ACC112 (cell line): Measurements from ENCODE around the gene HOXB1.
"Not testable (repeated sequence)": the region's sequence is repeated elsewhere in the genome, so short reads cannot be mapped to it uniquely, and the experiment has no call there.

ENCODE experiments used
- H2AFZ ChIP-seq: fragments of 200-600 bp; sonication (generic); one replicate; pipeline ENCODE4 v1.6.0; 2017; ENCODE audit warnings: antibody characterized with exemption, low read length; ENCODE audit not compliant: unreplicated experiment
- H3K27ac ChIP-seq: fragments of 200-600 bp; sonication (generic); 2 replicates; pipeline ENCODE4 v1.5.1; 2014; ENCODE audit warnings: low read depth, mild to moderate bottlenecking, antibody characterized with exemption, low read length, moderate library complexity
- H3K27me3 ChIP-seq: fragments of 200-600 bp; sonication (generic); 2 replicates; pipeline ENCODE4 v1.6.1; 2014; ENCODE audit warnings: mild to moderate bottlenecking, antibody characterized with exemption, low read length, moderate library complexity, mixed read lengths; ENCODE audit not compliant: insufficient read depth
- H3K36me3 ChIP-seq: fragments of 200-600 bp; sonication (generic); 2 replicates; pipeline ENCODE4 v1.6.1; 2016; ENCODE audit warnings: mild to moderate bottlenecking, antibody characterized with exemption, low read length, moderate library complexity, mixed read lengths; ENCODE audit not compliant: insufficient read depth
- H3K4me1 ChIP-seq: fragments of 200-600 bp; sonication (generic); one replicate; pipeline ENCODE4 v1.6.1; 2016; ENCODE audit warnings: low read length, mixed read lengths; ENCODE audit not compliant: insufficient read depth, unreplicated experiment, control insufficient read depth
- H3K4me3 ChIP-seq: fragments of 200-600 bp; sonication (generic); 2 replicates; pipeline ENCODE4 v1.5.1; 2014; ENCODE audit warnings: mild to moderate bottlenecking, low read depth, low read length
- H3K79me2 ChIP-seq: fragments of 200-600 bp; sonication (generic); one replicate; pipeline ENCODE4 v1.6.0; 2016; ENCODE audit warnings: low read length; ENCODE audit not compliant: control insufficient read depth, unreplicated experiment, insufficient read depth

The HOXB1 gene

GRCh38 chr17:48540213-48540612, 9.4 kb upstream of the HOXB1 start:
- Histone ChIP-seq H3K36me3 (no peaks in the 10 kb centered on the region), H3K27ac (no peak overlapping the region), H3K4me3 (no peak overlapping the region), H2AFZ (no peak overlapping the region), H3K79me2 (no peaks in the 10 kb centered on the region), H3K27me3 (peaks cover 81% of the 10 kb centered on the region), H3K4me1 (no peaks in the 10 kb centered on the region)

DNA sequence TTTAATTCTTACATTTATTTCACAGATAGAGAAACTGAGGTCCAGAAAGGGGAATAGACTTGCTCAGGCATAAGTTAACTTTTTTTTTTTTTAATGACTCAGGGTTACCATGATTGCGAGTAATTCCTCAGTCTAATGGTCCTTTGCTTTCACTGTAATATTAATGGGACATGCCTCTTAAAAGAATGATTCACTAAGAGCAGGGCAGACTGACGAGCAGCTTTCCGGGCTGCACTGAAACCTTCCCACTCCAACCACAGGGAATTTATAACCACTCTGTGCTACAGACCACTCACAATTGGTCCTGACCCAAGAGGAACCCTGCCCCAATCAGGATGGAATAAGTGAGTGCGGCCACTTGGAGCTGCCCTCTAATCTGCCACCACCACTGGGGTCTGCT, 8.4 kb upstream of the HOXB1 start:
- no peak overlapping the region for H3K27ac ChIP-seq
- H3K36me3 ChIP-seq = no peaks in the 10 kb centered on the region
- no peaks in the 10 kb centered on the region for H3K4me1 ChIP-seq
- no peak overlapping the region for H3K4me3 ChIP-seq
- peaks cover 75% of the 10 kb centered on the region for H3K27me3 ChIP-seq
- no peaks in the 10 kb centered on the region for H3K79me2 ChIP-seq
- H2AFZ ChIP-seq = no peak overlapping the region

GRCh38 chr17:48537316-48537715, 6.5 kb upstream of the HOXB1 start:
- Histone ChIP-seq H3K4me3 (no peak overlapping the region), H3K79me2 (no peaks in the 10 kb centered on the region), H2AFZ (no peak overlapping the region), H3K36me3 (no peaks in the 10 kb centered on the region), H3K27ac (no peak overlapping the region), H3K27me3 (peaks cover 72% of the 10 kb centered on the region), H3K4me1 (no peaks in the 10 kb centered on the region)

DNA sequence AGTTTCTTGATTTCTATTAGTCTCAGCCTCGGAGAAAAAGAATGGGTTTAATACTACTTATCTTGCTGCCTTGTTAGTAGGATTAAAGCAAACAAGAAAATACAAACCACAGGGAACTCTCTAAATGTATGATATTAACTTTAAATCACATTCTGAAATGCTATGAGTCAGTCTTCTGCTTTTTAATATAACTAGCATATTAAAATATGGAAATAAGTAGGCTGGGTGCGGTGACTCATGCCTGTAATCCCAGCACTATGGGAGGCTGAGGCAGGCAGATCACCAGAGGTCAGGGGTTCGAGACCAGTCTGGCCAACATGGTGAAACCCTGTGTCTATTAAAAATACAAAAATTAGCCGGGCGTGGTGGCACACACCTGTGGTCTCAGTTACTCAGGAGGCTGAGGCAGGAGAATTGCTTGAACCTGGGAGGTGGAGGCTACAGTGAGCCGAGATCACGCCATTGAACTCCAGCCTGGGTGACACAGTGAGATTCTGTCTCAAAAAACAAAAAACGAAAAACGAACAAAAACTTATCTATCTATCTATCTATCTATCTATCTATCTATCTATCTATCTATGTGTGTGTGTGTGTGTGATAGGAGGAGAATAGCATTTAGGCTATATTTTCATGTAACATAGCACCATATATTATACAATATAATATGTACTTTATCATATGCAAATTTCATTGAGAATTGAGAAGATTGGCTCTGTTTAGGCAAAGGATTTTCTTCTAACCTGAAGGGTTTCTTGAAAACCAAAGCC, 5.2 kb upstream of the HOXB1 start:
- not testable (repeated sequence) for H3K4me1 ChIP-seq, H3K4me3 ChIP-seq, H3K79me2 ChIP-seq, H3K27ac ChIP-seq, H3K36me3 ChIP-seq, H2AFZ ChIP-seq
- peaks cover 72% of the 10 kb centered on the region for H3K27me3 ChIP-seq

- H2AFZ ChIP-seq = no peak overlapping the region
- no peak overlapping the region for H3K4me3 ChIP-seq
- H3K36me3 ChIP-seq = no peaks in the 10 kb centered on the region
- no peak overlapping the region for H3K27ac ChIP-seq
- no peaks in the 10 kb centered on the region for H3K4me1 ChIP-seq
- H3K79me2 ChIP-seq = no peaks in the 10 kb centered on the region
- H3K27me3 ChIP-seq = peaks cover 83% of the 10 kb centered on the region
Measured at GRCh38 chr17:48532261-48532660, 1.4 kb upstream of the HOXB1 start.

GRCh38 chr17:48530208-48530886, 464 bp downstream of the HOXB1 start:
- H3K4me3 ChIP-seq = no peak overlapping the region
- no peak overlapping the region for H2AFZ ChIP-seq
- no peaks in the 10 kb centered on the region for H3K4me1 ChIP-seq
- no peaks in the 10 kb centered on the region for H3K36me3 ChIP-seq
- no peaks in the 10 kb centered on the region for H3K79me2 ChIP-seq
- H3K27ac ChIP-seq = no peak overlapping the region
- H3K27me3 ChIP-seq = peaks cover 89% of the 10 kb centered on the region

GRCh38 chr17:48529683-48530009, 1.2 kb downstream of the HOXB1 start:
- Histone ChIP-seq H3K27me3 (peaks cover 96% of the 10 kb centered on the region), H3K4me1 (no peaks in the 10 kb centered on the region), H2AFZ (no peak overlapping the region), H3K79me2 (no peaks in the 10 kb centered on the region), H3K36me3 (no peaks in the 10 kb centered on the region), H3K27ac (no peak overlapping the region), H3K4me3 (no peak overlapping the region)

- Histone ChIP-seq H3K27me3 (peaks cover 96% of the 10 kb centered on the region), H3K4me1 (no peaks in the 10 kb centered on the region), H3K4me3 (no peak overlapping the region), H2AFZ (no peak overlapping the region), H3K36me3 (no peaks in the 10 kb centered on the region), H3K79me2 (no peaks in the 10 kb centered on the region), H3K27ac (no peak overlapping the region)
Measured at GRCh38 chr17:48528936-48529682, 1.7 kb downstream of the HOXB1 start.

DNA sequence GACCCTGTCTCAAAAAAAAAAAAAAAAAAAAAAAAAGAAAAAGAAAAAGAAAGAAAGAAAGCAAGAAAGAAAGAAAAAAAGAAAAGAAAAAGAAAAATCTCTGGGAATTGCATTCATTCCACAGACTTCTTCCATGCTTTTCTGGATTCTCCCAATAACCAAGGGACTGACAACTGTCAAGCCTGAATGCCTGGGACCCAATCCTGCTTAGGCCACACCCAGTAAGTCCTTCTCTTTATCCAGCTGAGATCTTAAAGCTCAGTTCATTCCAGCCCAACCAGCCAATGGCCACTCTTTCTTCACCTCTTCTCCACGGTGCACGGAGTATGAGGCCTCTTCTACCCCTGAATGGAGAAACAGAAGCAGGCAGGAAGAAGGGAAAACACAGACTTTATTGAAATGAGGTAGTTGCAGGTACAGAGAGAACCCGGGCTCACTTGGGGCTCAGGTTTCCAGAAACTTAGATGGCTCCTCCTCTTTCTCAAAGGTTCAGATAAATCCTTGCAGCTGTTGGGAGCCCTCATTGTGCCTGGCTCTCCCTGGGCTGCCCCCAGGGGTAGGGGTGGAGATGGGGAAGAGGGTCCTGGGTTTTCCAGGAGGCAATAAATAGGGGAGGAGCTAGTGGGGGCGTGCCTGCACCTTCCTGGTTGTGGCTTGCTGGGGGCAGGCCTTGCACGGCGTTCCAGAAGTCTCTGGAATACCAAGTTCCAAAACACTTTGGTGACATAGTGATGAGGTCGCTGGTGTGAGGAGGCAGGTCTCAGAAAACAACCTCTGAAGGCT, 2.5 kb downstream of the HOXB1 start:
- peaks cover 98% of the 10 kb centered on the region for H3K27me3 ChIP-seq
- no peaks in the 10 kb centered on the region for H3K79me2 ChIP-seq
- H3K4me3 ChIP-seq = no peak overlapping the region
- no peaks in the 10 kb centered on the region for H3K4me1 ChIP-seq
- H3K36me3 ChIP-seq = no peaks in the 10 kb centered on the region
- H3K27ac ChIP-seq = no peak overlapping the region
- H2AFZ ChIP-seq = no peak overlapping the region

DNA sequence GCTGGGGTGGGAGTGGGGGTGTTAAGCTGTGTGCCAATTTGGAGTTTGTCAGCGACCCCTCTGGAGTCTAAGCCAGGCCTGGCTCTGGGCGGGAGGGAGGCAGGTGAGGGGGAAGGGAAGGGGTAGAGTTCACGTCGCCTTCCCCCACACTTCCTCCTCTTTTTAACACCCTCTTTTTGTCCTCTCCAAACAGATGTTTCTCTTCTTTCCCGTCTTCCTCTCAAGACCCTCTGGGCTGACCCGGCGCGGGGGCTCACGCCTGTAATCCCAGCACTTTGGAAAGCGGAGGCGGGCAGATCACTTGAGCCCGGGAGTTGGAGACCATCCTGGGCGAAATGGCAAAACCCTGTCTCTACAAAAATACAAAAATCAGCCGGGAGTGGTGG, 3.3 kb downstream of the HOXB1 start:
- Histone ChIP-seq H3K27ac (no peak overlapping the region), H3K36me3 (no peaks in the 10 kb centered on the region), H3K79me2 (no peaks in the 10 kb centered on the region), H2AFZ (no peak overlapping the region), H3K4me3 (no peak overlapping the region), H3K27me3 (peaks cover 99% of the 10 kb centered on the region), H3K4me1 (no peaks in the 10 kb centered on the region)
